Cardiac muscle cell (in vitro differentiated cells and primary cell): ENCODE measurements around the gene LDLRAD4. TPM values are rescaled to one million over a fixed set of nuclear protein-coding genes. Genes with fewer than 3 reads are reported as not detected.

Source experiments
- DNase-seq, 2 donors: peaks; one replicate each; pipeline versions ENCODE4 v3.0.0 to v3.0.0-alpha.2; 2010 to 2017; ENCODE audit warnings: low read depth in 1 of 2, low spot score in 1 of 2
- H3K27ac ChIP-seq: fragments of 200-600 bp; sonication (generic); 2 replicates; pipeline ENCODE4 v1.5.1; 2016
- H3K27me3 ChIP-seq: fragments of 200-600 bp; sonication (generic); 2 replicates; pipeline ENCODE4 v1.6.0; 2016; ENCODE audit warnings: control low read depth
- H3K36me3 ChIP-seq: fragments of 200-600 bp; sonication (generic); 2 replicates; pipeline ENCODE4 v1.5.1; 2016; ENCODE audit warnings: control low read depth
- H3K4me1 ChIP-seq: fragments of 200-600 bp; sonication (generic); 2 replicates; pipeline ENCODE4 v1.8.1; 2017; ENCODE audit warnings: low read depth, mild to moderate bottlenecking, mixed run types
- H3K4me3 ChIP-seq: fragments of 200-600 bp; sonication (generic); 2 replicates; pipeline ENCODE4 v1.5.1; 2016; ENCODE audit warnings: mild to moderate bottlenecking
- H3K9me3 ChIP-seq: fragments of 200-600 bp; sonication (generic); 2 replicates; pipeline ENCODE4 v1.5.1; 2017; ENCODE audit warnings: low read depth, mild to moderate bottlenecking, control low read depth
- CTCF ChIP-seq: IDR thresholded peaks from 2 replicates; pipeline ENCODE4 v1.5.1; 2012; ENCODE audit warnings: low read depth, mild to moderate bottlenecking, low read length
- polyA plus RNA-seq: library from polyadenylated mRNA; unstranded; fragments of >200 nt; fragmentation: Nextera tagmentation; extraction: Ambion mirVana; gene quantifications from 2 replicates; pipeline ENCODE4 v1.2.1, GENCODE V29; 2016
- total RNA-seq: library from RNA; depleted of rRNA; stranded (reverse); fragments of >200 nt; gene quantifications from 2 replicates; pipeline ENCODE4 v1.2.3, GENCODE V29; 2016

Gene LDLRAD4
- total and polyA plus RNA-seq, 2 experiments from 2014 or later = 10.5 to 11.5 TPM

GRCh38 chr18:13430663-13431062, 212.1 kb downstream of the LDLRAD4 start:
- no peak for TF ChIP-seq CTCF
- Histone ChIP-seq H3K27ac (no peak overlapping the region), H3K4me3 (no peak overlapping the region), H3K9me3 (no peaks in the 10 kb centered on the region), H3K36me3 (no peaks in the 10 kb centered on the region), H3K4me1 (no peaks in the 10 kb centered on the region), H3K27me3 (no peaks in the 10 kb centered on the region)
- no peak for DNase-seq

GRCh38 chr18:13431886-13432285, 213.3 kb downstream of the LDLRAD4 start:
- DNase-seq = no peak
- no peaks in the 10 kb centered on the region for H3K27me3 ChIP-seq
- no peak overlapping the region for H3K27ac ChIP-seq
- H3K36me3 ChIP-seq = no peaks in the 10 kb centered on the region
- H3K4me3 ChIP-seq = no peak overlapping the region
- H3K9me3 ChIP-seq = no peaks in the 10 kb centered on the region
- no peaks in the 10 kb centered on the region for H3K4me1 ChIP-seq
- no peak for TF ChIP-seq CTCF

- no peak for TF ChIP-seq CTCF
- DNase-seq = no peak
- no peaks in the 10 kb centered on the region for H3K36me3 ChIP-seq
- no peaks in the 10 kb centered on the region for H3K4me1 ChIP-seq
- no peak overlapping the region for H3K4me3 ChIP-seq
- no peak overlapping the region for H3K27ac ChIP-seq
- no peaks in the 10 kb centered on the region for H3K27me3 ChIP-seq
- no peaks in the 10 kb centered on the region for H3K9me3 ChIP-seq
Measured at GRCh38 chr18:13433125-13433524, 214.6 kb downstream of the LDLRAD4 start.

- Histone ChIP-seq H3K27ac (no peak overlapping the region), H3K9me3 (no peaks in the 10 kb centered on the region), H3K27me3 (no peaks in the 10 kb centered on the region), H3K4me3 (no peak overlapping the region), H3K36me3 (no peaks in the 10 kb centered on the region), H3K4me1 (no peaks in the 10 kb centered on the region)
- no peak for DNase-seq
- no peak for TF ChIP-seq CTCF
Measured at GRCh38 chr18:13433685-13434084, 215.1 kb downstream of the LDLRAD4 start.

GRCh38 chr18:13434854-13435253, 216.3 kb downstream of the LDLRAD4 start:
- Histone ChIP-seq H3K9me3 (no peaks in the 10 kb centered on the region), H3K27me3 (no peaks in the 10 kb centered on the region), H3K36me3 (no peaks in the 10 kb centered on the region), H3K27ac (no peak overlapping the region), H3K4me1 (no peaks in the 10 kb centered on the region), H3K4me3 (no peak overlapping the region)
- no peak for DNase-seq
- TF ChIP-seq CTCF = no peak
